NCI-H2196 treated with DMSO at 0.1 percent for 48 hours (cell line): Measurements from ENCODE around the gene SLC16A5.
A peak's percentile ranks its signal among the peaks of the same experiment; 100 is the strongest.
"Not testable (repeated sequence)": the region's sequence is repeated elsewhere in the genome, so short reads cannot be mapped to it uniquely, and the experiment has no call there.

Experiments used
- DNase-seq: peaks from one replicate; lab custom pipeline; 2025; ENCODE audit not compliant: unreplicated experiment; lab: John Stamatoyannopoulos, UW

SLC16A5 gene

GRCh38 chr17:75109407-75110233 is 21.9 kb downstream of the SLC16A5 start, which contains the start of gene ARMC7:
Gene ARMC7, plus strand, starts transcription at chr17:75109969. Its CDS starts 320 bp downstream, at chr17:75110289.
- DNase-seq: peak; percentile 68

- no peak for DNase-seq
Observed at GRCh38 chr17:75110234-75110937, 22.6 kb downstream of the SLC16A5 start.

GRCh38 chr17:75111777-75112335 is 24.1 kb downstream of the SLC16A5 start:
- DNase-seq: no peak

DNA sequence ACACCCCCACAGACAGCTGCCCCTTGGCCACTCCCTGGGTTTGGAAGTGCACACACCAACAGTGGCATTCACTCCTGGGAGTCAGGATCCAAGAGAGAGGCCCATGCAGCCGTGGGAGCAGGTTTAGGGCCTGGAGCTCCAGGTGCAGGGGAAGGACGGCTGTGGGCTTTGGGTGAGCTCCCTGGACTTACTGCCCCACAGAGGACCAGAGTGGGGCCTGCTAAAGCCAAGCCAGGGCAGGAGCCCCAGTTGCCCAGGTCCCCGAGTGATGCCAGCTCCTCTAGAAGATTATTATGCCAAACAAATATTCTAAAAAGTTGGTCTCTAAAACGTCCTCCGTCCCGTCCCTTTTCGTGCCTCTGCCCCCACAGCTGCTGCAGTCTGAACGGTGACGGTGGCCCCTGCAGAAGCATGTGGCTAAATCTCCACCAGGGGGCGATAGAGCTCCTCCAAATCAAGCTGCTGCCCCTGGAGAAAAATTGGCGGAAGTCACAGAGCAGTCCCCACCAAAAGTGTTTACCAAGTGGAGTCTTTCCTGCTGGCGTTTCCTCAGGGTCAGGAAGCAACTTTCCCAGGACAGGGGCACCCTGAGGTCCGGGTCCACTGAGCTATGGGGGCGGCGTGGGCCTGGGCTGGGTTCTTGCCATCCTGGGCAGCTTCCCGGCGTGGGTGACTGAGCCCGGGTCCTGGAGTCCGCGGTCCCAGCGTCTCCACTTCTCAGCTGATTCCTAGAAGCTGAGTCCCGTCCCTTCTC is 26.2 kb downstream of the SLC16A5 start:
- DNase-seq: peak; percentile 76

DNA sequence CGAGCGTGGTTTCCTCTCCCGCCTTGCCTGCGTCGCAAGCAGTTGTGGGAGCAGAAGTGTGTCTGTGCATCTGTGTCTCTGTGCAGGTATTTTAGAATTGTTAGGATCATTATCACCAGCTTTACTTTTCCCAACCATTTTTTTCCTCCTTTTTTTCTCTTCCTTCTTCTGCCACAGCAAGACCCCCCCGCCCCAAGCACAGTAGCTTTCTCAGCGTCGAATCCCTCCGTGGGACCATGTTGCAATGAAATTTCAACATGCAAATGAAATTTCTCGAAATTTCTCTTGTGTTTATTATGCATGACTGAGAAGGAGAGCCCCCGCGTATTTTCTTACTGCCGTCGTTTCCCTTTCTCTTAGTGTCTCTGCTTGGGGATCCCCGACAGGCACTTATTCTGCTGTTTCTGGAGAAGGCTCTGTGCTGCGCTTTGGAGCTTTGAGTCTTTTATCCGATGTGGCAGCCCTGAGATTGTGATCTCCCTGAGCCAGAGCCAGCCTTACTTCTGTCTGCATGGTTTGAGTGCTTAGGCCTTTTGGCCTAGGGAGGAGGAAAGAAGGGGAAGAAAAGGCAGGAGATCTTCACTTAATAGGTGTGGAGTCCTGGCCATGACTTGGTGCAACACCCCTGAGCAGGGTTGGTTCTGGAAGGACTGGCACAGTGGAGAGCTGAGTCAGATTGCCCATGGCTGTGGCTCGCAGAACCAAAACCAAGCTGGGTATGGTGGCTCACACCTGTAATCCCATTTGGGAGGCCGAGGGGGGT is 27.0 kb downstream of the SLC16A5 start:
- no peak for DNase-seq

- no peak for DNase-seq
Observed at GRCh38 chr17:75115555-75115954, 27.8 kb downstream of the SLC16A5 start.

DNA sequence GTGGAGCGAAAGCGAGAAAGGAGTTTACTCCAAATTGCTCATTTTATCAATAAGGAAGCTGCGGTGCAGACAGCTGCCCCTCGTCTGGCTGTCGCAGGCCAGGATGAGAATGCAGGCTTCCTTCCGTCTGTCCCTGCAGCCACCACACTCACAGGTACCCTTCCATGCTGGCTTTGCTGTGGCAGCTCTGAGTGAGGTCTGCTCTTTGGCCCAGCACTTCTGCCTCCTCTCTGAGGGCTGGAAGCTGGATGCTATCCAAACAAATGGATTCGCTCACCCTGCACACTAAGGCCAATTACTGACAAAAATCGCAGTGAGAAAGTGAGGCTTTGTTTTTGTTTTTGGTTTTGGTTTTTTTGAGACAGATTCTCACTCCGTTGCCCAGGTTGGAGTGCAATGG is 29.0 kb downstream of the SLC16A5 start:
- DNase-seq: no peak

DNA sequence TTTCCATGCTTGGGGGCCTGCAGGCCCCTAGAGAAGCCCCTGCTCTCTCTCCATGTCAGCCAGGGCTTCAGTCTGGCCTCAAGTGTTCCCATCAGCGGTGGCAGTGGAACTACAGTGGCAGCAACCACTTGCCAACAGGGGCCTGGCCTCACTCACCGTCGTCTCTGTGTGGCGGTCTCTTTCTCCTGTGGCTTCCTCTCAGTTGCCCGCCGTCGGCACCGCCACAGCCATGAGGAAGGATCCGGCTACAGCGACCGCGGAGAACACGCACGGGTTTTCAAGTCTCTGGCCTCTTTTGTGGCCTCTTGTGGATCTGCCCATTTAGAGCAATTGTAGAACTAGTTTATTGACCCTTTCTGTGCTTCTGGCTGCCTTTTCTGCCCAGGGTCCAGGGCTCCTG is 30.6 kb downstream of the SLC16A5 start:
- no peak for DNase-seq

DNA sequence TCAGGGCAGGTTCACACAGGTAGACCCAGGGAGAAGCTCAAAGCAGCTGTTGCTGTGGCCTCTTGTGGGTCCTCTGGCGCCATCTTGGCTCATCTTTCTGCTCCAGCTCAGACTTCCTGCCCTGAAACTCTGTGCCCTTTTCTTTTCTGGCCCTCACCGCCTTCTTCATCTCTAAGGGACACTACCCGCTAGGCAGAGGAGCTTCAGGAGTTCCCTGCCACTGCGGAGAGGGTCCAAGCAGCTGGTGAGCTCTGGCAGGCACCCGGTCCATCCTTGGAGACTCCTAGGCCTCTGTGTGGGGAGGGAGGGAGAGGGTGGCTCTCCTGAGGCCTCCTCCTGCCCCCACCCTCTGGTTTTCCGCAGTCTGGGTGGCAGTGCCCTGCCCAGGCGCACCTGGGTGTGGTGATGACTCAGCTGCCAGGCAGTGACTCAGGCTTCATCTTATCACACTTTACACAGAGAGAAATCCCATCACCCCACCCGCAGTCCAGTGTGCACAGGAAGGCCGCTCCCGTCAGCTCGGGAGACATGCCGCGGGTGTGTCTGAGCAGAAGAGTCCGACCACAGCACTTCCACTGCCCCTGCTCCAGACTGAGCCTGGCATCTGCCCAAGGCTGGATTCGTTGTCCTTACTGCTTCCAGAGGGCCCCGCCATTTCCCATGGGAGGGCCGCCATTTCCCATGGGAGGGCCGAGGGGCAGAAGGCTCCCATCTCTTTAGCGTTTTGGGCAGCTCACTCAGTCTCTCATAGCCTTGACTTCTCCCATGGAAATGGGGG is 36.5 kb downstream of the SLC16A5 start:
- DNase-seq: peak; percentile 66

DNA sequence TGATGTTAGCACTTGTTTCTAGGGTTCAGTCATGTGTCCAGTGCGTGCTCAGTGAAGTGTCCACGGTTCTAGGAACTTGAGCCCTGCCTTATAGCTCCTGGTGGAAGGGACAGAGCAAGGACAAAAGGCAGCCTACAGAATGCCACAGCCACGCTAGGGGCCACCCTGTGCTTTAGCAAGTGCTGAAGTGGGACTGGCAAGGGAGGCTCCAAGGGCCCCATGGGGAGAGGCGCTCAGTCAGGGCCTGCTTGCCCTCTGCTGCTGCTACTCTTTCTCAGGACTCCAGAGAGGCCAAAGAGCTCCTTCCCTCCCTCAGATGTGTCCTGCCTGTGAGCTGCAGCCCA is 37.0 kb downstream of the SLC16A5 start:
- no peak for DNase-seq

DNA sequence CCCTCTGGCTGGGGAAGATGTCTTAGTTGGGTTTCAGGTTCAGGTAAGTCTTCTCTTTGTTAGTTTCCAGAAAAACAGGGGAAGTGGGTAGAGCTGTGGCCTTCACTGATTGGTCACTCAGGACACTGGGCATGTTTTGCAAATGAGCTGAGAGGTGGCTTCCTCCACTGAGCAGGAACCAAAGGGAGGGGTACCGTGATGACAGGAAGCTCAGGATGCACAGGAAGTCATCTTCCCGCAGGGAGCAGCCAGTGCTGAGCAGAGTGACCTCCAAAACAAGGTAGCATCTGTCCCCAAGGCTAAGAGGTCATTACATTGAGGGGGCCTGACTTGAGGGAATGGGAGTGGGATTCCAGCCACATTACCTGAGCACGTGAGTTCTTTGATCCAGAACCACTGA is 38.2 kb downstream of the SLC16A5 start:
- DNase-seq: no peak

GRCh38 chr17:75126954-75127353 is 39.2 kb downstream of the SLC16A5 start:
- no peak for DNase-seq

DNA sequence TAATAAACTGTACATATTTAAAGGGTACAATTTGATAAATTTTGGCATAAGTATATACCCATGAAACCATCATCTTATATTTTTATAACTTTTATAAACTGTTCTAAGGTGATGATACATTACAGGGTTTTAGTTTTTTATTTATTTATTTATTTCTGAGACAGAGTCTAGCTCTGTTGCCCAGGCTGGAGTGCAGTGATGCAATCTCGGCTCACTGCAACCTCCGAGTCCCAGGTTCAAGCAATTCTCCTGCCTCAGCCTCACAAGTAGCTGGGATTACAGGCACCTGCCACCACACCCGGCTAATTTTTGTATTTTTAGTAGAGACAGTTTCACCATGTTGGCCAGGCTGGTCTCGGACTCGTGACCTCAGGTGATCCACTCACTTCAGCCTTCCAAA is 40.2 kb downstream of the SLC16A5 start:
- DNase-seq: not testable (repeated sequence)

DNA sequence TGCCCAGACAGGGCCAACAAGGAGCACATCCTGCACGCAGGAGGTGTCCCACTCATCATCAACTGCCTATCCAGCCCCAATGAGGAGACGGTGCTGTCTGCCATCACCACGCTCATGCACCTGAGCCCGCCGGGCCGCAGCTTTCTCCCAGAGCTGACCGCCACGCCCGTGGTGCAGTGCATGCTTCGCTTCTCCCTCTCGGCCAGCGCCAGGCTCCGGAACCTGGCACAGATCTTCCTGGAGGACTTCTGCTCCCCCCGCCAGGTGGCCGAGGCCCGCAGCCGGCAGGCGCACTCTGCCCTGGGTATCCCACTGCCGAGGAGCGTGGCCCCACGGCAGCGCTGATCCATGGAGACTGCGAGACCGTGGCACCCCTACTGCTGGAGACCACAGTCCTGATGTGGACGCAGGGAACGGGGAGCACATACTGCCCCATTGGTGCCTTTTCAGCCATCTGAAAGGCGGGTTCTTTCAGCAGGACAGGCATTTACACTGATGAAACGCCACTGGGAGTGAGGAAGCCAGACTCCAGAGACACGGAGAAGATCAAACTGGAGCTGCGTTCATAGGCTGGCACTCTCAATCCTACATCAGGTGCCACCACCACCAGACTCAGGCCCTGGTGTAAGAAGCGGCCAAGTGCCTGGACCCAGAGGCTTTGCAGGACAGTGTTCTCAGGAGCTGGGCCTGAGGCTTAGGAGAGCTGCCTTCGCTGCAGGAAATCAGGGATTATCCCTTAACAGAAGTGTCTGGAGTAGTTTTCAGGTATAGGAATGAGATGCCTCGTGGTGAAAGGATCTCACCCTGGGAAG is 41.1 kb downstream of the SLC16A5 start:
- no peak for DNase-seq

DNA sequence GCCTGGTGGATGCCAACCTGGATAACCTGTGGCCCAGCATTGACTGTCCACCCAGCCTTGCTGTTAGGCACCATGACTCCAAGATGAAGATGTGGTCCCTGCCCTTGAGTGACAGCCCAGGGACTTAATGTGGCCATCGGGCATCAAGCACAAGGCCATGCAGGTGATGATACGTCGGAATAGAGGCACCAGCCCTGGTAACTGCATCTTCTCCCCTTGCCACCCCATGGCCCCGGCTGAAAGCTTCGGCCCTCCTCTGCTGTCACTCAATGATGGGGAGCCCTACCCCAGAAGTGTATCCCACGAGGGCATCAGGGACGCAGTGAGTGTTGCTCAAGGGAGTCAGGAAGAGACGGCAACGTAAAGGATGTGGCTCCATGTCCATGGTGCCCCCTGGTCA is 41.8 kb downstream of the SLC16A5 start:
- DNase-seq: no peak

DNA sequence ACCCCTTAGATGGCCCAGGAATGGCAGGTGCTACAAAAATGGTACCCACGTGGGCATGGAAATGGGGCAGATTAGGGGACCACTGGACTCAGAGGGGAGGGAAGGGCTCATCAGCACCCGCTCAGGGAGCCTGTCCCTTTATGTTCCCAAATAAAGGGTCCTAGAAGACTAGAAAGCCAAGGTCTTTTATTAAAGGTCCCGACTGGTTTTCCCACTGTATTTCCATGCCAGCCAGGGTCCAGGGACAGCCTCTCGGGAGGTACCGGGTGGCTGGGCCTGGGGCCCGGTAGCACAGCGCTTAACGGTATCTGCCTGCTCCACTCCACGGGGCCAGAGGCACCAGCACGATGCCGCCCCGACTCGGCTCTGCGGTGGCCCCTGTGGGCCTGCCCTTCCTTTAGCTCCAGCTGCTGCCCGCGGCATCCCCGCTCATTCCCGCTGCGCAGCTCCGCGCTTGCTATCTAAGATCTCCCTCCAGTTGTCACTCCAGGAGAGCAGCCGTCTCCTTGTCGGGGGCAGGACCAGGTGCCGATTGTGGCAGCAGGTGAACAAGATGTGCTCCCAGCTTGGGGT is 42.4 kb downstream of the SLC16A5 start:
- no peak for DNase-seq

DNA sequence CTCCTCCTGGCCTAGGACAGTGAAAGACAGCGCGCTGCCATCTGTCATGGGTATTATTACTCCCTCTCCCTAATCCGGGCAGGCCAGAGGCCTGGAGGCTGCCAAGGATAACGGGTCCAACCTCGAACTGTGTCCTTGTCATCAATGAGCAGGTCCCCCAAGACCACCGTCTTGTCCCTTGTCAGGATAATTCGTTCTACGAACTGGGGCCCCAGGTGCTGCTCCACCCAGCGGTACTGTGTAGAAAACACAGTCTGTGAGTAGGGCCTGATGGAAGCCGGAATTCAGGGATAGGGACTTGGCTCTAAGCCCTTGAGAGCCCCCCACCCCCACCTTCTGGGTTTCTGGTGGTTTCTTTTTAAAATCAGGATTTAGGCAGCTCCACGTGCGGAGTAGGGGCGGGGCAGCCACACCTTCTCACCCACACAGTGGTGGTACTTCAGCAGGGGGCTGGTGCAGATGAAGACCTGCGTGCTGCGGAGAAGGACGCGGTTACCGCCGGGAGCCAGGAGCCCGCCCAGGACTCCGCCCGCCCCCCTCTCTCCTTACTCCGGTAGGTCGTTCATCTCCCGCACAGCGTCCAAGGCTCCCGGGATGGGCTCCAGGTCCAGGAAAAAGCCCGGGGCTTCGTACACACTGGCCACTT is 43.0 kb downstream of the SLC16A5 start:
- no peak for DNase-seq

GRCh38 chr17:75131278-75132017 is 43.7 kb downstream of the SLC16A5 start, which contains the start of gene NT5C:
Gene NT5C, minus strand, starts transcription at chr17:75131742. Its CDS starts 35 bp downstream, at chr17:75131707.
- DNase-seq: peak; percentile 51
